Naive thymus-derived CD4-positive, alpha-beta T cell (primary cell): ENCODE measurements around the gene KRT80. TPM values are rescaled to one million over a fixed set of nuclear protein-coding genes. Genes with fewer than 3 reads are reported as not detected.

Experiments used
- ATAC-seq: fragments of 150-1000 bp; cut with Tn5 transposase; 2 replicates; pipeline ENCODE4 v1.10.0; 2021; ENCODE audit warnings: mild to moderate bottlenecking, moderate library complexity
- CTCF ChIA-PET: fragments of 350-600 bp; sonication (Branson Sonifier 250); formaldehyde crosslinking; loops from one replicate; lab custom pipeline; 2021; ENCODE audit warnings: antibody characterized with exemption; lab: Charles Lee
- POLR2A ChIA-PET: fragments of 350-600 bp; sonication (Branson Sonifier 250); formaldehyde crosslinking; loops from one replicate; lab custom pipeline; 2021; ENCODE audit warnings: antibody characterized with exemption, inconsistent platforms; lab: Charles Lee
- DNase-seq, 9 donors: peaks; one replicate each; pipeline versions ENCODE4 v3.0.0 to v3.0.0-alpha.2; 2020 to 2022; ENCODE audit warnings: mixed read lengths in 1 of 9
- H3K27ac ChIP-seq: one replicate; pipeline ENCODE4 v1.7.0; 2013; ENCODE audit warnings: mild to moderate bottlenecking, low read depth, low read length, moderate library complexity
- H3K27me3 ChIP-seq, 2 donors: one replicate each; pipeline ENCODE4 v1.7.0; 2013; ENCODE audit warnings: low read length in 2 of 2, mild to moderate bottlenecking in 2 of 2, moderate library complexity in 2 of 2; ENCODE audit not compliant: control insufficient read depth in 2 of 2, insufficient read depth in 2 of 2
- H3K36me3 ChIP-seq, 3 experiments: 1 replicate in 2 of 3; 2 replicates in 1 of 3; pipeline ENCODE4 v1.7.0; 2013; ENCODE audit warnings: low read length in 3 of 3, mild to moderate bottlenecking in 3 of 3, moderate library complexity in 1 of 3; ENCODE audit not compliant: insufficient read depth in 3 of 3, control insufficient read depth in 2 of 3
- H3K4me1 ChIP-seq, 2 donors: one replicate each; pipeline ENCODE4 v1.7.0; 2013; ENCODE audit warnings: low read length in 2 of 2, mild to moderate bottlenecking in 2 of 2, moderate library complexity in 1 of 2; ENCODE audit not compliant: control insufficient read depth in 2 of 2, insufficient read depth in 2 of 2
- H3K4me3 ChIP-seq: 2 replicates; pipeline ENCODE4 v1.7.0; 2013; ENCODE audit warnings: mild to moderate bottlenecking, low read length
- H3K9me3 ChIP-seq, 3 experiments: 1 replicate in 2 of 3; 2 replicates in 1 of 3; pipeline ENCODE4 v1.7.0; 2013; ENCODE audit warnings: low read length in 3 of 3; ENCODE audit not compliant: control insufficient read depth in 2 of 3
- H3K27ac Mint-ChIP-seq, 9 donors: one replicate each; pipeline ENCODE4 v1.8.0; 2020 to 2022; ENCODE audit warnings: mixed read lengths in 9 of 9, mild to moderate bottlenecking in 8 of 9, moderate library complexity in 5 of 9, inconsistent platforms in 2 of 9
- H3K27me3 Mint-ChIP-seq, 5 donors: one replicate each; pipeline ENCODE4 v1.8.0; 2021 to 2022; ENCODE audit warnings: mixed read lengths in 5 of 5, mild to moderate bottlenecking in 1 of 5
- H3K36me3 Mint-ChIP-seq, 5 donors: one replicate each; pipeline ENCODE4 v1.8.0; 2020 to 2022; ENCODE audit warnings: mixed read lengths in 5 of 5, mild to moderate bottlenecking in 3 of 5, inconsistent platforms in 1 of 5
- H3K4me1 Mint-ChIP-seq, 7 donors: one replicate each; pipeline ENCODE4 v1.8.0; 2020 to 2022; ENCODE audit warnings: mixed read lengths in 7 of 7, mild to moderate bottlenecking in 3 of 7, inconsistent platforms in 1 of 7
- H3K4me3 Mint-ChIP-seq, 10 donors: one replicate each; pipeline ENCODE4 v1.8.0; 2020 to 2022; ENCODE audit warnings: mild to moderate bottlenecking in 10 of 10, mixed read lengths in 10 of 10, moderate library complexity in 6 of 10, inconsistent platforms in 2 of 10
- H3K9me3 Mint-ChIP-seq, 11 donors: one replicate each; pipeline ENCODE4 v1.8.0; 2020 to 2022; ENCODE audit warnings: mixed read lengths in 11 of 11, mild to moderate bottlenecking in 4 of 11, inconsistent platforms in 1 of 11, moderate library complexity in 1 of 11
- intact Hi-C, 2 donors: fragments of 100-400 bp; cut with micrococcal nuclease; formaldehyde crosslinking; loops; one replicate each; pipeline ENCODE4 v1.15.1; 2023
- polyA plus RNA-seq, 2 donors: library from polyadenylated mRNA; unstranded; fragments of 300-500 nt; fragmentation: Illumina TruSeq; gene quantifications; one replicate each; pipeline ENCODE4 v1.2.3, GENCODE V29; 2021
- total RNA-seq, 6 experiments: library from RNA in 5 of 6; stranded (reverse) in 5 of 6; gene quantifications; 1 replicate in 5 of 6; 2 replicates in 1 of 6; pipeline ENCODE4 v1.2.3 and lab custom pipeline; 2021 to 2026

Gene KRT80
- total and polyA plus RNA-seq, 7 experiments from 2014 or later = 0.12 TPM; not detected in 6

- intact Hi-C loops = no loop called here
- no peak for ATAC-seq
- no peaks in the 10 kb centered on the region for H3K4me1 ChIP-seq
Observed at GRCh38 chr12:52236386-52237050, 44.7 kb upstream of the KRT80 start.

DNA sequence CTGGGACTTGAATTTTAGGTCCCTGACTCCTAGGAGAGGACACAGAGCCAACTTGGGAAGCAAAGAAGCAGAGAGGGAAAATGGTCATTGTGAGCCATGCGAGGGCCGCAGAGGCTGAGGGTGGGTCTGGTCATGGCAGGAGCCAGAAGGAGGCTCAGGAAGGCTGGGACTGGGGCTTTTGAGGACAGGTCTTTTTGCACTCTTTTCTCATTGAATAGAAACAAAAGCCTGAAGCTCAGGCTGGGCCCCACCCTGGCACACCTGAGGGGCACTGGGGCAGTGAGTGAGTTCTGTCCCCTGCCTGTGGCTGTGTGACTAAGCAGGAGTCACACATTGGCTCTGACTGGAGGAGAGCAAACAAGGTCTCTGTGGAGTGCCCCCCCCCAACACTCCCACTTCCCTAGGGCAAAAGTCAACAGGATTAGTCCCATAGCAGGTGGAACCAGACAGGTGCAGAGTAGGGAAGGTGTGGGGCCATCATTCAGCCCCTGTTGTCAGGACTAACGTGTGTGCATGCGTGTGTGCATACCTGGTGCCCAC lies 44.1 kb upstream of the KRT80 start:
- H3K36me3 Mint-ChIP-seq = peaks cover 0 to 3% (median 0%) of the 10 kb centered on the region in 5 donors
- H3K4me1 Mint-ChIP-seq = peaks cover 0 to 11% (median 0%) of the 10 kb centered on the region in 7 donors
- no peaks in the 10 kb centered on the region for H3K36me3 ChIP-seq
- H3K4me3 ChIP-seq = no peak overlapping the region
- ChIA-PET CTCF (no interaction called here), POLR2A (no interaction called here)
- no peak overlapping the region for H3K27ac ChIP-seq
- peaks cover 32 to 50% (median 39%) of the 10 kb centered on the region in 5 donors for H3K27me3 Mint-ChIP-seq
- no peaks in the 10 kb centered on the region for H3K27me3 ChIP-seq
- H3K4me3 Mint-ChIP-seq = no peak overlapping the region
- no peak overlapping the region for H3K27ac Mint-ChIP-seq
- no peaks in the 10 kb centered on the region for H3K4me1 ChIP-seq
- ATAC-seq (no peak), DNase-seq (no peak)
- H3K9me3 Mint-ChIP-seq = peaks cover 0 to 2% (median 0%) of the 10 kb centered on the region in 11 donors
- intact Hi-C loops = no loop called here
- H3K9me3 ChIP-seq = no peaks in the 10 kb centered on the region

More at GRCh38 chr12:52236386-52237050, 44.7 kb upstream of the KRT80 start:
- Histone ChIP-seq H3K9me3 (no peaks in the 10 kb centered on the region), H3K4me3 (no peak overlapping the region), H3K36me3 (no peaks in the 10 kb centered on the region), H3K27ac (no peak overlapping the region), H3K27me3 (no peaks in the 10 kb centered on the region)
- Mint-ChIP-seq H3K27me3 (peaks cover 27 to 44% (median 34%) of the 10 kb centered on the region in 5 donors), H3K9me3 (peaks cover 0 to 2% (median 0%) of the 10 kb centered on the region in 11 donors), H3K36me3 (peaks cover 0 to 1% (median 0%) of the 10 kb centered on the region in 5 donors), H3K27ac (no peak overlapping the region), H3K4me3 (no peak overlapping the region), H3K4me1 (peaks cover 0 to 11% (median 0%) of the 10 kb centered on the region in 7 donors)
- CTCF ChIA-PET = no interaction called here
- POLR2A ChIA-PET = no interaction called here
- no peak for DNase-seq

DNA sequence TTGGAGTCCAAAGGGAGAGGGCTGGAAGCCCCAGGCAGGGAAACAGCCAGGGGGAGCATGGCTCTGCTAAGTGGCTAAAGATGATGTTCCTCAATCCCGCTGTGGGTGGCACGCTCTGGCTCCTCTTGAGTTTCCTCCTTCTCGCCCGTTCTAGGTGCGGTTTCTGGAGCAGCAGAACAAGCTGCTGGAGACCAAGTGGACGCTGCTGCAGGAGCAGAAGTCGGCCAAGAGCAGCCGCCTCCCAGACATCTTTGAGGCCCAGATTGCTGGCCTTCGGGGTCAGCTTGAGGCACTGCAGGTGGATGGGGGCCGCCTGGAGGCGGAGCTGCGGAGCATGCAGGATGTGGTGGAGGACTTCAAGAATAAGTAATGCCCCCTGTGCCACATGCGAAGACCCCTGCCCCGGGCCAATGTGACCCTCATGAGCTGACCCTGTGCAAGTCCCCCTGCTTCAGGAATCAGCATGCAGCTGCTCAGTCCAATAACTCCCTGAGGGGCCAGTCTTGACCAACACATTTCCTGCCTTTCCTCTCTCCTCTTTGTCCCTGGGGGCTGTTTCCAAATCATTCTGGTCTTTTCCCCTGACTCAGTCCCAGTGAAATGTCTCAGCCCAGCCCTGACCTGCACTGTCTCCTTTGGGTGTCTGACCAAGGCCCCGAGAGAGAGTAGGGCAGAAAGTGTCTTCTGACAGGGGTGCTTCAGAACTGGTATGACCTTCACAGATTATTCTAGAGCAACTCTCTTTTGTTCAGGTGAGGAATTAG lies 43.4 kb upstream of the KRT80 start:
- peaks cover 35 to 57% (median 46%) of the 10 kb centered on the region in 5 donors for H3K27me3 Mint-ChIP-seq
- POLR2A ChIA-PET = no interaction called here

DNA sequence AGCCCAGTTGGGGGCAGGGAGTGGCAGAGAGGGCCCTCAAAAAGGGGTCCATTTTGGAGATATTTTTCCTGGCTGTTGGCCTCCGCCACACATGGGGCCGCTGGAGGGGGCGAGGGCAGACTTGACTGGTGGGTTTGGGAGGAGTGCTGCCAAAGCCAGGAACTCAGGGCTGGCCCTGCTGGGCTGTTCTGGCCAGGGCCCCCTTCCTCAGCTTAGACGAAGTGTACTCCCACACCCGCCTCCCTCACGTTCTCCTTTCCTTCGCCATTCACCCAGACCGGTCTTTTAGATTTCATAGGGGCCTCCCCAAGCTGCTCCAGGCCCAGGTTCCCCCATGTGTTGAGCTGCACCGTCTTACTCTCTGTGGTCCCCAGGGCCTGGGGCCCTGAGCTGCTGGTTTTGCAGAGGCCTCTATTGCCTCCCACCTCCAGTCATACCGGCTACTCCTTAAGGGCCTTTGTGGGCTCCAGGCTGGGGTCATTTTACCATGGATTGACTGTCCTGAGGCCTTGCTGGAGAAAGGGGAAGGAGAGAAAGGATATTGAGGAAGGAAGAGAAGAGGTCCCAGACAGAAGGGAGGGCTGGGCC lies 42.5 kb upstream of the KRT80 start:
- Histone ChIP-seq H3K27ac (no peak overlapping the region), H3K9me3 (no peaks in the 10 kb centered on the region), H3K36me3 (no peaks in the 10 kb centered on the region), H3K27me3 (no peaks in the 10 kb centered on the region), H3K4me1 (no peaks in the 10 kb centered on the region), H3K4me3 (no peak overlapping the region)
- H3K27ac Mint-ChIP-seq = no peak overlapping the region
- H3K4me1 Mint-ChIP-seq = peaks cover 0 to 11% (median 0%) of the 10 kb centered on the region in 7 donors
- peaks cover 0 to 2% (median 0%) of the 10 kb centered on the region in 5 donors for H3K36me3 Mint-ChIP-seq
- H3K27me3 Mint-ChIP-seq = peaks cover 42 to 59% (median 54%) of the 10 kb centered on the region in 5 donors
- CTCF ChIA-PET = no interaction called here
- DNase-seq (no peak), ATAC-seq (no peak)
- H3K9me3 Mint-ChIP-seq = peaks cover 0 to 6% (median 0%) of the 10 kb centered on the region in 11 donors
- POLR2A ChIA-PET = no interaction called here
- intact Hi-C loops = no loop called here
- H3K4me3 Mint-ChIP-seq = peak overlapping the region in 1 of 10 donors; percentile 29

More for the DNA sequence above, 43.4 kb upstream of the KRT80 start:
- no peak for ATAC-seq
- H3K27ac ChIP-seq = no peak overlapping the region
- H3K36me3 ChIP-seq = no peaks in the 10 kb centered on the region
- Mint-ChIP-seq H3K4me1 (peaks cover 0 to 11% (median 0%) of the 10 kb centered on the region in 7 donors), H3K4me3 (no peak overlapping the region), H3K36me3 (peaks cover 0 to 3% (median 0%) of the 10 kb centered on the region in 5 donors), H3K9me3 (peaks cover 0 to 6% (median 0%) of the 10 kb centered on the region in 11 donors), H3K27ac (no peak overlapping the region)
- DNase-seq = no peak
- H3K9me3 ChIP-seq = no peaks in the 10 kb centered on the region
- H3K4me3 ChIP-seq = no peak overlapping the region
- intact Hi-C loops = no loop called here
- CTCF ChIA-PET = no interaction called here
- no peaks in the 10 kb centered on the region for H3K4me1 ChIP-seq
- no peaks in the 10 kb centered on the region for H3K27me3 ChIP-seq

DNA sequence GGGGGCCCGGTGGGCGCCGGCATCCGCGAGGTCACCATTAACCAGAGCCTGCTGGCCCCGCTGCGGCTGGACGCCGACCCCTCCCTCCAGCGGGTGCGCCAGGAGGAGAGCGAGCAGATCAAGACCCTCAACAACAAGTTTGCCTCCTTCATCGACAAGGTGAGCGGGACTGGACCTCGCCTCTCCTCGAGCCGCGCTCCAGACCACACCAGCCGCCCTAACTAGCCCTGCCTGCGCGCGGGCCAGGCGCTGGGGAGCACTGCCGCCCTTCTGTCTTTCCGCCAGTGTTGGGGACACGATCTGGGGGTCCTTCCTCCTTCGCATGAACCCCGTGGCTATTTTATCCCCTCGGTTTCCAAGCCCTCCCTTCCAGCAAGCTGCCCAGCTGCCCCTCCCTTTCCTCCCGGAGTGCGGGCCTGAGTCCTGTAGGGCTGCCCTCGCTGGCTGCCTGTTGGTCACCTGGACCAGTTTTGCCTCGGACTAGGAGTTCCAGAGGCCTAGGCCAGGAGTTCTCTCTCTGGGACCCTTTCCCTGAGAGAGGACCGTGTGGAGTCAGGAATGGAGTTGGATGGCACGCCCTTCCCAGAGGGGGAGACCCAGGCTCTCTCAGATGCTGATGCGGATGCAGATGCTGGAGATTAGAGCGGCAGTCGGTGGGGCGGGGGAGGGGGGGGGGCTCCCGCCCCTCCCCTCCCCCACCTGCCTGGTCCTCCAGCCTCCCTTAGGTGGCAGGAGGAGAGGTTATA lies 41.8 kb upstream of the KRT80 start:
- peaks cover 0 to 11% (median 0%) of the 10 kb centered on the region in 7 donors for H3K4me1 Mint-ChIP-seq

More for the DNA sequence above, 41.8 kb upstream of the KRT80 start:
- ChIA-PET CTCF (no interaction called here), POLR2A (no interaction called here)
- H3K9me3 Mint-ChIP-seq = peaks cover 0 to 6% (median 0%) of the 10 kb centered on the region in 11 donors
- Histone ChIP-seq H3K4me3 (no peak overlapping the region), H3K27ac (no peak overlapping the region), H3K36me3 (no peaks in the 10 kb centered on the region), H3K27me3 (no peaks in the 10 kb centered on the region), H3K4me1 (no peaks in the 10 kb centered on the region), H3K9me3 (no peaks in the 10 kb centered on the region)
- H3K27me3 Mint-ChIP-seq = peaks cover 42 to 60% (median 57%) of the 10 kb centered on the region in 5 donors
- no peak for ATAC-seq
- intact Hi-C loops = no loop called here
- H3K27ac Mint-ChIP-seq = no peak overlapping the region
- peaks cover 0 to 2% (median 0%) of the 10 kb centered on the region in 5 donors for H3K36me3 Mint-ChIP-seq
- DNase-seq = no peak
- peak overlapping the region in 2 of 10 donors; percentile 37 to 42 for H3K4me3 Mint-ChIP-seq
